Hepatocyte (in vitro differentiated cells): Measurements from ENCODE around the gene COX7A2.

Source experiments
- CTCF ChIP-seq: fragments of 200-600 bp; sonication (generic); IDR thresholded peaks from 2 replicates; pipeline ENCODE4 v1.5.1; 2016; ENCODE audit warnings: antibody characterized with exemption, mild to moderate bottlenecking; ENCODE audit not compliant: poor library complexity
- EZH2 ChIP-seq: fragments of 200-600 bp; sonication (generic); IDR thresholded peaks from 2 replicates; pipeline ENCODE4 v1.6.1; 2016; ENCODE audit warnings: antibody characterized with exemption, mild to moderate bottlenecking, borderline replicate concordance
- EZH2phosphoT487 ChIP-seq: fragments of 200-600 bp; sonication (generic); IDR thresholded peaks from one replicate; pipeline ENCODE4 v1.6.1; 2018; ENCODE audit warnings: antibody characterized with exemption, mild to moderate bottlenecking, low read depth, moderate library complexity; ENCODE audit not compliant: unreplicated experiment, severe bottlenecking

- TF ChIP-seq EZH2 (no peak), CTCF (no peak), EZH2phosphoT487 (no peak)
These were observed 34.3 kb downstream of the COX7A2 start for GRCh38 chr6:75209184-75209723.
